ENCODE measurements around the gene SEPTIN5.

Gene SEPTIN5

GRCh38 chr22:19700790-19701419 lies 13.4 kb upstream of the SEPTIN5 start:
- in situ Hi-C loops (cut with HindIII; ENCODE audit: low sequenced_read_pairs): no loop called here
- TF ChIP-seq, protein P1, sequence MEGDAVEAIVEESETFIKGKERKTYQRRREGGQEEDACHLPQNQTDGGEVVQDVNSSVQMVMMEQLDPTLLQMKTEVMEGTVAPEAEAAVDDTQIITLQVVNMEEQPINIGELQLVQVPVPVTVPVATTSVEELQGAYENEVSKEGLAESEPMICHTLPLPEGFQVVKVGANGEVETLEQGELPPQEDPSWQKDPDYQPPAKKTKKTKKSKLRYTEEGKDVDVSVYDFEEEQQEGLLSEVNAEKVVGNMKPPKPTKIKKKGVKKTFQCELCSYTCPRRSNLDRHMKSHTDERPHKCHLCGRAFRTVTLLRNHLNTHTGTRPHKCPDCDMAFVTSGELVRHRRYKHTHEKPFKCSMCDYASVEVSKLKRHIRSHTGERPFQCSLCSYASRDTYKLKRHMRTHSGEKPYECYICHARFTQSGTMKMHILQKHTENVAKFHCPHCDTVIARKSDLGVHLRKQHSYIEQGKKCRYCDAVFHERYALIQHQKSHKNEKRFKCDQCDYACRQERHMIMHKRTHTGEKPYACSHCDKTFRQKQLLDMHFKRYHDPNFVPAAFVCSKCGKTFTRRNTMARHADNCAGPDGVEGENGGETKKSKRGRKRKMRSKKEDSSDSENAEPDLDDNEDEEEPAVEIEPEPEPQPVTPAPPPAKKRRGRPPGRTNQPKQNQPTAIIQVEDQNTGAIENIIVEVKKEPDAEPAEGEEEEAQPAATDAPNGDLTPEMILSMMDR (IDR thresholded peaks at IDR 0.05; ENCODE audit: low read depth, low read length): no peak
- DNase-seq (ENCODE audit: low read depth, low spot score): no peak
- H3K4me3 ChIP-seq (ENCODE audit: low read depth, low read length): no peak overlapping the region

- no peak for DNase-seq (ENCODE audit: low read depth, low spot score)
- H3K4me3 ChIP-seq (ENCODE audit: low read depth, low read length): no peak overlapping the region
- TF ChIP-seq, protein P1 (IDR thresholded peaks at IDR 0.05; ENCODE audit: low read depth, low read length): no peak
- in situ Hi-C loops (cut with HindIII; ENCODE audit: low sequenced_read_pairs): no loop called here
These were observed 12.7 kb upstream of the SEPTIN5 start for GRCh38 chr22:19701420-19702145.

GRCh38 chr22:19703869-19704268 lies 10.4 kb upstream of the SEPTIN5 start:
- in situ Hi-C loops (cut with HindIII; ENCODE audit: low sequenced_read_pairs): no loop called here
- TF ChIP-seq, protein P1 (IDR thresholded peaks at IDR 0.05; ENCODE audit: low read depth, low read length): no peak
- H3K4me3 ChIP-seq (ENCODE audit: low read depth, low read length): no peak overlapping the region
- no peak for DNase-seq (ENCODE audit: low read depth, low spot score)

- in situ Hi-C loops (cut with HindIII; ENCODE audit: low sequenced_read_pairs): no loop called here
- H3K4me3 ChIP-seq (ENCODE audit: low read depth, low read length): no peak overlapping the region
- TF ChIP-seq, protein P1 (IDR thresholded peaks at IDR 0.05; ENCODE audit: low read depth, low read length): no peak
- DNase-seq (ENCODE audit: low read depth, low spot score): no peak
These were observed 9.8 kb upstream of the SEPTIN5 start for GRCh38 chr22:19704355-19705015.

DNA sequence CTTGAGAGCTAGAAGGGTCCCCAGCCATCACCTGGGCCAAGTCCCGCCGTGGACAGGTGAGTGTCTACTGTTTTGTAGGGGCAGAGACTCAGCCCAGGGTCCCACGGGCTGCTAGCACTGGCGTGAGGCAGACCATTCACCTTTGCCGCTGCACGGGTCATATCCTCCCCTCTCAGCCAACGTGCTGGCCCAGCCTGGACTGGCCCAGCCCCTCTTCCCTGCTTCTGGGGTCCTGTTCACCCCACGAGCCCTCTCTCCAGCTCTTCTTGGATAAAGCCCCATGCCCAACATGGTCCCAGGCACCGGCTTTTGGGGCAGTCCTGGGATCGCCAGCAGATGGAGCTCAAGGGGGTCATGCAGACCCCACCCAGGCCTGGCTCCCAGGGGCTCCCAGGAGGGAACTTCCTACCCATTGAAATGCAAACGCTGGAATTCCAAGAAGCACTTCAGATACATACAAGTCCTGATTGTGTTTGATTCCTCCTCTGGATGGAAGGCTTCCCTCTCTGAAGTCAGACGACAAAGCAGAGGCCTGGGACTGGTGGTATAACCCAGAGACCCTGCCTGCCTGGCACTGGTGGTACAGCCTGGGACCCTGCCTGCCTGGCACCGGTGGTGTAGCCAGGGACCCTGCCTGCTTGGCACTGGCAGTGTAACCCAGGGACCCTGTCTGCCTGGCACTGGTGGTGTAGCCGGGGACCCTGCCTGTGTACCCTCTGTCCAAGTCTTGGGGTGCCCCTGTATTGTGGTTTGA lies 8.9 kb upstream of the SEPTIN5 start:
- no peak overlapping the region for H3K4me3 ChIP-seq (ENCODE audit: low read depth, low read length)
- in situ Hi-C loops (cut with HindIII; ENCODE audit: low sequenced_read_pairs): no loop called here
- DNase-seq (ENCODE audit: low read depth, low spot score): no peak

More for the DNA sequence above, 8.9 kb upstream of the SEPTIN5 start:
- TF ChIP-seq, protein P1 (IDR thresholded peaks at IDR 0.05; ENCODE audit: low read depth, low read length): no peak
